ENCODE results near the gene ANKRD36C. TPM values are rescaled to one million over a fixed set of nuclear protein-coding genes. Genes with fewer than 3 reads are reported as not detected.
"Not testable (repeated sequence)": the region's sequence is repeated elsewhere in the genome, so short reads cannot be mapped to it uniquely, and the experiment has no call there.

Gene ANKRD36C
- total RNA-seq, 5 donors from 2014 or later (not counting 1 experiment from before 2014, with no cell fraction given) = 60.6 to 94.8 (median 68.6) TPM

- ATAC-seq (replicated peaks in 1 of 4); H3K36me3 Mint-ChIP-seq; H3K4me1 Mint-ChIP-seq; H3K4me3 ChIP-seq (ENCODE audit: control insufficient read depth in 1 of 2, extremely low read depth in 1 of 2, low read length in 1 of 2); H3K27me3 Mint-ChIP-seq; H3K36me3 ChIP-seq (ENCODE audit: control insufficient read depth in 2 of 2, extremely low read depth in 1 of 2, insufficient read depth in 1 of 2, low read length in 1 of 2); H3K27ac ChIP-seq (ENCODE audit: low read length); H3K27me3 ChIP-seq (replicated peaks in 1 of 2; ENCODE audit: control insufficient read depth in 2 of 2, extremely low read depth in 1 of 2, insufficient read depth in 2 of 2, low read length in 1 of 2); H3K9me3 ChIP-seq; H3K27ac Mint-ChIP-seq; CTCF ChIA-PET; DNase-seq; H3K4me1 ChIP-seq (ENCODE audit: control insufficient read depth in 1 of 2, extremely low read depth in 1 of 2, insufficient read depth in 2 of 2, low read length in 2 of 2); POLR2A ChIA-PET; H3K4me3 Mint-ChIP-seq; H3K9me3 Mint-ChIP-seq: not testable (repeated sequence)
- WGBS (ENCODE audit: insufficient coverage) = no CpG with 5 or more reads among the region's 5 CpGs
Measured at GRCh38 chr2:95793970-95794369, 197.7 kb downstream of the ANKRD36C start.

GRCh38 chr2:95790180-95790579 lies 201.4 kb downstream of the ANKRD36C start:
- H3K4me1 Mint-ChIP-seq; H3K36me3 Mint-ChIP-seq; CTCF ChIA-PET; H3K4me3 ChIP-seq (ENCODE audit: control insufficient read depth in 1 of 2, extremely low read depth in 1 of 2, low read length in 1 of 2); H3K27ac ChIP-seq (ENCODE audit: low read length); DNase-seq; H3K4me3 Mint-ChIP-seq; H3K27me3 ChIP-seq (replicated peaks in 1 of 2; ENCODE audit: control insufficient read depth in 2 of 2, extremely low read depth in 1 of 2, insufficient read depth in 2 of 2, low read length in 1 of 2); H3K4me1 ChIP-seq (ENCODE audit: control insufficient read depth in 1 of 2, extremely low read depth in 1 of 2, insufficient read depth in 2 of 2, low read length in 2 of 2); H3K9me3 ChIP-seq; H3K9me3 Mint-ChIP-seq; H3K27me3 Mint-ChIP-seq; H3K27ac Mint-ChIP-seq; POLR2A ChIA-PET; H3K36me3 ChIP-seq (ENCODE audit: control insufficient read depth in 2 of 2, extremely low read depth in 1 of 2, insufficient read depth in 1 of 2, low read length in 1 of 2): not testable (repeated sequence)
- peak in 1 of 4 experiments; percentile 26 for ATAC-seq (replicated peaks in 1 of 4)
- WGBS (ENCODE audit: insufficient coverage) = no CpG with 5 or more reads among the region's 9 CpGs

GRCh38 chr2:95789385-95789784 lies 202.2 kb downstream of the ANKRD36C start:
- H3K27me3 Mint-ChIP-seq; H3K36me3 Mint-ChIP-seq; H3K4me1 ChIP-seq (ENCODE audit: control insufficient read depth in 1 of 2, extremely low read depth in 1 of 2, insufficient read depth in 2 of 2, low read length in 2 of 2); H3K4me3 Mint-ChIP-seq; H3K36me3 ChIP-seq (ENCODE audit: control insufficient read depth in 2 of 2, extremely low read depth in 1 of 2, insufficient read depth in 1 of 2, low read length in 1 of 2); H3K9me3 Mint-ChIP-seq; H3K27ac ChIP-seq (ENCODE audit: low read length); CTCF ChIA-PET; H3K4me1 Mint-ChIP-seq; H3K9me3 ChIP-seq; H3K4me3 ChIP-seq (ENCODE audit: control insufficient read depth in 1 of 2, extremely low read depth in 1 of 2, low read length in 1 of 2); H3K27ac Mint-ChIP-seq; H3K27me3 ChIP-seq (replicated peaks in 1 of 2; ENCODE audit: control insufficient read depth in 2 of 2, extremely low read depth in 1 of 2, insufficient read depth in 2 of 2, low read length in 1 of 2); DNase-seq; POLR2A ChIA-PET: not testable (repeated sequence)
- no CpG with 5 or more reads among the region's 34 CpGs for WGBS (ENCODE audit: insufficient coverage)
- ATAC-seq (replicated peaks in 1 of 4) = peak in 1 of 4 experiments; percentile 68

GRCh38 chr2:95788642-95789041 lies 203.0 kb downstream of the ANKRD36C start:
- H3K4me1 Mint-ChIP-seq; H3K27ac Mint-ChIP-seq; H3K9me3 ChIP-seq; H3K27ac ChIP-seq (ENCODE audit: low read length); CTCF ChIA-PET; ATAC-seq (replicated peaks in 1 of 4); DNase-seq; H3K4me3 Mint-ChIP-seq; POLR2A ChIA-PET; H3K36me3 Mint-ChIP-seq; H3K4me3 ChIP-seq (ENCODE audit: control insufficient read depth in 1 of 2, extremely low read depth in 1 of 2, low read length in 1 of 2); H3K36me3 ChIP-seq (ENCODE audit: control insufficient read depth in 2 of 2, extremely low read depth in 1 of 2, insufficient read depth in 1 of 2, low read length in 1 of 2); H3K4me1 ChIP-seq (ENCODE audit: control insufficient read depth in 1 of 2, extremely low read depth in 1 of 2, insufficient read depth in 2 of 2, low read length in 2 of 2); H3K27me3 ChIP-seq (replicated peaks in 1 of 2; ENCODE audit: control insufficient read depth in 2 of 2, extremely low read depth in 1 of 2, insufficient read depth in 2 of 2, low read length in 1 of 2); H3K9me3 Mint-ChIP-seq; H3K27me3 Mint-ChIP-seq: not testable (repeated sequence)
- no CpG with 5 or more reads among the region's 13 CpGs for WGBS (ENCODE audit: insufficient coverage)

Other genes starting within 250 kb of the ANKRD36C start
- gene GPAT2, start 43.1 kb upstream of the ANKRD36C start, total RNA-seq = 1 to 10 TPM in 4 of 5 donors, not detected in 1; 3.3 to 3.9 (median 3.8) TPM
- gene ADRA2B, start 124.7 kb upstream of the ANKRD36C start, total RNA-seq = under 1 TPM; 0.13 to 0.77 (median 0.18) TPM
- gene ASTL, start 146.7 kb upstream of the ANKRD36C start, total RNA-seq = 10 to 100 TPM in 1 of 5 donors, 1 to 10 TPM in 4; 1.2 to 10.4 (median 1.4) TPM
- gene DUSP2, start 153.6 kb upstream of the ANKRD36C start, total RNA-seq = 100 to 1,000 TPM in 2 of 5 donors, 10 to 100 TPM in 3; 37.2 to 437 (median 54.0) TPM
- gene STARD7, start 217.0 kb upstream of the ANKRD36C start, total RNA-seq = 10 to 100 TPM; 65.0 to 95.3 (median 84.4) TPM